GM12891 (cell line): ENCODE results near the gene PARP16.

Experiments used
- PAX5 ChIP-seq: IDR thresholded peaks from 2 replicates; pipeline ENCODE4 v1.6.1; 2011; ENCODE audit warnings: low read length, moderate library complexity, mild to moderate bottlenecking; ENCODE audit not compliant: insufficient read depth, severe bottlenecking
- POLR2A ChIP-seq: IDR thresholded peaks from 2 replicates; pipeline ENCODE4 v1.6.1; 2011; ENCODE audit warnings: low read depth, low read length, control low read depth
- POLR2AphosphoS5 ChIP-seq: IDR thresholded peaks from 2 replicates; pipeline ENCODE4 v1.6.1; 2011; ENCODE audit warnings: low read depth, low read length, control low read depth
- TAF1 ChIP-seq: IDR thresholded peaks from 2 replicates; pipeline ENCODE4 v1.6.1; 2011; ENCODE audit warnings: low read depth, low read length, control low read depth

DNA sequence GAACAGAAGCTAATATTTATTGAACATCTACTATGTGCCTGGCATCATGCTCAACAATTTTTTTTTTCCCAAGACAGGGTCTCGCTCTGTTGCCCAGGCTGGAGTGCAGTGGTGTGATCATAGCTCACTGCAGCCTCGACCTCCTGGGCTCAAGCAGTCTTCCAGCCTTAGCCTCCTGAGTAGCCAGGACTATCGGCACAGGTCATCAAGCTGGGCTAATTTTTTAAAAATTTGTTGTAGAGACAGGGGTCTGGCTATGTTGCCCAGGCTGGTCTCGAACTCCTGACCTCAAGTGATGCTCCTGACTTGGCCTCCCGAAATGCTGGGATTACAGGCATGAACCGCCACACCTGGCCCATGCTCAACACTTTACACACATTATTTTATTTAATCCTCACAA is 39.7 kb downstream of the PARP16 start:
- TF ChIP-seq POLR2A (no peak), TAF1 (no peak), POLR2AphosphoS5 (no peak), PAX5 (no peak)
